NT2/D1 (cell line): ENCODE data around the gene CDC14A.

Experiments used
- SUZ12 ChIP-seq: IDR thresholded peaks from 2 replicates; pipeline ENCODE4 v1.6.1; 2011; ENCODE audit not compliant: insufficient read length, insufficient read depth; ENCODE audit errors: extremely low read depth
- YY1 ChIP-seq: IDR thresholded peaks from 2 replicates; pipeline ENCODE4 v1.6.1; 2011; ENCODE audit not compliant: insufficient read length, insufficient read depth
- ZNF274 ChIP-seq: IDR thresholded peaks from 2 replicates; pipeline ENCODE4 v1.6.1; 2011; ENCODE audit warnings: mild to moderate bottlenecking, low read depth, low read length

DNA sequence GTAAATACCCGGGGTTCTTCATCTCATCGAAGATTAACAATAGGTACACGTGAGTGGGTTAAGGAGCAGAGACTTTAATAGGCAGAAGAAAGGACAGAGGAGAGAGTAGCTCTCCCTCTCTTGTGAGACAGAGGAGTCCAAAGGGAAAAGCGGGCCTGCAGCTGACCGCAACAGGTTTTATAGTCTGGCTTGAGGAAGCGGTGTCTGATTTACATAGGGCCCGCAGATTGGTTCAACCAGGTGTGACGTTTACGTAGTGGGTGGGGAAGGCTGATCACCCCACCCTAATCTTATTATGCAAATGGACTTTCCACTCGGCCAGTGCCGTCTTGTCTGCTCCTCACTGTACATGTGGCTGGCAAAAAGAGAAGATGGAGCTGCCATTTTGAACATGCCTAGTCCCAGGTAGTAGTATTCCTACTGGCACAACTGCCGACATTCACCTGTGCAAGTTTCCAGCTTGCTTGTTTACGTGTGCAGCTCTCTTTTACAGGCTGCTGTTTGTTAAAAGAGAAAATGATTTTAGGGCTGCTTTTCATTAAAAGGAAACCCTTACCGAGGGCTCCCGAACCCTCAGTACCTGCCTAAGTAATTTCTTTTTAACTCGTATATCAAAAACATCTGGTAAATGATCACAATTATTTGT, 10.6 kb downstream of the CDC14A start:
- no peak for TF ChIP-seq YY1
- no peak for TF ChIP-seq ZNF274
- TF ChIP-seq SUZ12 = no peak
